ENCODE measurements around the gene PPY.

GRCh38 chr17:43987131-43988021 lies 45.1 kb upstream of the PPY start:
- TF ChIP-seq, protein P1, sequence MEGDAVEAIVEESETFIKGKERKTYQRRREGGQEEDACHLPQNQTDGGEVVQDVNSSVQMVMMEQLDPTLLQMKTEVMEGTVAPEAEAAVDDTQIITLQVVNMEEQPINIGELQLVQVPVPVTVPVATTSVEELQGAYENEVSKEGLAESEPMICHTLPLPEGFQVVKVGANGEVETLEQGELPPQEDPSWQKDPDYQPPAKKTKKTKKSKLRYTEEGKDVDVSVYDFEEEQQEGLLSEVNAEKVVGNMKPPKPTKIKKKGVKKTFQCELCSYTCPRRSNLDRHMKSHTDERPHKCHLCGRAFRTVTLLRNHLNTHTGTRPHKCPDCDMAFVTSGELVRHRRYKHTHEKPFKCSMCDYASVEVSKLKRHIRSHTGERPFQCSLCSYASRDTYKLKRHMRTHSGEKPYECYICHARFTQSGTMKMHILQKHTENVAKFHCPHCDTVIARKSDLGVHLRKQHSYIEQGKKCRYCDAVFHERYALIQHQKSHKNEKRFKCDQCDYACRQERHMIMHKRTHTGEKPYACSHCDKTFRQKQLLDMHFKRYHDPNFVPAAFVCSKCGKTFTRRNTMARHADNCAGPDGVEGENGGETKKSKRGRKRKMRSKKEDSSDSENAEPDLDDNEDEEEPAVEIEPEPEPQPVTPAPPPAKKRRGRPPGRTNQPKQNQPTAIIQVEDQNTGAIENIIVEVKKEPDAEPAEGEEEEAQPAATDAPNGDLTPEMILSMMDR (IDR thresholded peaks at IDR 0.05) = no peak
- no peak for TF ChIP-seq POLR2A (IDR thresholded peaks at IDR 0.05)
